NCI-H1436 (cell line): ENCODE results near the gene DYNLT2.

Experiments used
- DNase-seq: peaks from one replicate; lab custom pipeline; 2025; lab: John Stamatoyannopoulos, UW

The DYNLT2 gene

DNA sequence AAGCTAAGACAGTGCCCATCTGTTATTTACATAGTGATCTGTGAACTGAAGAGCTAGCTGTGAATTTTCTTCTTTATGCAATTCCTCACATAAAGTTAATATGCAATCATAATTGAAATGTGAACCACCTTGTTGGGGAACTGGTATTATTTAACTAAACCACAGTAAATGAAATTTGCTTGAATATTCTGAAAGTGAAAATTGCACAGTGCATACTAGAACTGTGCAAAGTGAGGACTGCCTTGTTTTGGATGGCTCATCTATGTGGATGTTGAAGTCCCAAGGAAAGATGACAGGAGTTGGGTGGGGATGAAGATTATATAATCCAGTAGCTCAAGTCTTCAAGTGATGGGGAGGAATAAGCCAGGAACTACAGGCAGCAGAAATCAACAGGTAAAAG, 21.4 kb downstream of the DYNLT2 start:
- no peak for DNase-seq

DNA sequence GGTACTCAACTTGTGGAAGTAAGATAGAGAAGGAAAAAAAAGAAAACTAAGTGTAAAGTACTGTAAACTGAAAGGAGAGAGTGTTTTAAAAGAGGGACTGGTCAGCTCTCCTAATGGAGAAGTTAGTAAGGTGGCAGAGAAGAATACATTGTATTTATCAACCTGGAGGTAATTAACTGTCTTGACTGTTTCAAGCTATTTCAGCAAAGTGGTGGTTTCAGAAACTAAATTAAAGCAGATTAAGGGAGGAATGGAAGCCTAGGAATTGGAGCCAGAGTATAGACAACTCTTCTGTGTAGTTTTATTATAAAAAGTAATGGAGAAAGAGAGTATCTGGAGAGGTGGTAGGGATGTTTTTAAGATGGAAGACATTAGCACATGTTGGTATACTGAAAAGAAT, 24.4 kb downstream of the DYNLT2 start:
- DNase-seq = no peak

GRCh38 chr6:169726049-169726400, 25.3 kb downstream of the DYNLT2 start:
- DNase-seq = no peak

DNA sequence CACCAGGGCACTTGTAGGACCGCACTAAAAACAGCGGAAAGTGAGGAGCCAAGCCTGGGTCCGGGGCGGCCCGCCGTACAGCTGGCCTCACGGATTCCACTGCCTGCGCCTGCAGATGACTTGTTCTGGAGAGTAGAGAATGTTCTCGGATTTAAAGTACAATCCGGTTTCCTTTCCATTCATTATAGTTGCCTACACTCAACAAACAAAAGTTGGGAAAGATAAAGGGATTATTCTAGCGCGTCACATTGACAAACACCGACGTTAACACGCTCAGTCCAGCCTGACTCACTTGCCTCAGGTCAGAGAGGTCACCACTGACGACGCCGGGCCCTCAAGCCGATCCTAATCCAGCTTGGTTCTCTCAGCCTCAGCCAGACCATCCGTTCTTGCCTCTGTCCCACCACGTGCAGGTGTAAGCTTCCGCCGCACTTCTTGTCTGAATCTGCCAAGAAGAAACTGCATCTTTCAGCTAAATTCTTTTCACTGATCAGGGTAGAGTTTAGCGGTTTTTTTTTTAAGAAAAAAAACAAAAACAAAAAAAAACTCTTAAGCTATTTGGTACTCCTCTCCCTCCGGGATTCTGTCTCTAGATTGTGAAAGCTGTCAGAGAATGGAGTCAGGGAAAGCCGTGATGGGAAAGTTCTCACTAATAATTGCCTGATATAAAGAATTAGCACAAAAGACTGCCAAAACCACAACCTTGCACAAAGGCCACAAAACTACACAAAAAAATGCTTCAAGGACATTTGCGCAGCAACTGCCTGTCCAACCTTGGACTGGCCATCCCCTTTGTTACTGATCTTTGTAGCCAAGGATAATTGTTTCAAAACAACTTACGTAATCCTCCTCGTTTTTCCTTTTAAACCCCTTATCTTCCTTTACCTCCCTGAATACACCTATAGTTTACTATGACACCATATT, 26.0 kb downstream of the DYNLT2 start:
- no peak for DNase-seq

- DNase-seq = peak; percentile 58
Measured at GRCh38 chr6:169724494-169725124, 26.8 kb downstream of the DYNLT2 start, which contains the start of gene PHF10. Gene PHF10 (minus strand): TSS chr6:169724500. CDS start chr6:169723931, 569 bp downstream.

GRCh38 chr6:169723991-169724493, 27.3 kb downstream of the DYNLT2 start:
- DNase-seq = no peak

DNA sequence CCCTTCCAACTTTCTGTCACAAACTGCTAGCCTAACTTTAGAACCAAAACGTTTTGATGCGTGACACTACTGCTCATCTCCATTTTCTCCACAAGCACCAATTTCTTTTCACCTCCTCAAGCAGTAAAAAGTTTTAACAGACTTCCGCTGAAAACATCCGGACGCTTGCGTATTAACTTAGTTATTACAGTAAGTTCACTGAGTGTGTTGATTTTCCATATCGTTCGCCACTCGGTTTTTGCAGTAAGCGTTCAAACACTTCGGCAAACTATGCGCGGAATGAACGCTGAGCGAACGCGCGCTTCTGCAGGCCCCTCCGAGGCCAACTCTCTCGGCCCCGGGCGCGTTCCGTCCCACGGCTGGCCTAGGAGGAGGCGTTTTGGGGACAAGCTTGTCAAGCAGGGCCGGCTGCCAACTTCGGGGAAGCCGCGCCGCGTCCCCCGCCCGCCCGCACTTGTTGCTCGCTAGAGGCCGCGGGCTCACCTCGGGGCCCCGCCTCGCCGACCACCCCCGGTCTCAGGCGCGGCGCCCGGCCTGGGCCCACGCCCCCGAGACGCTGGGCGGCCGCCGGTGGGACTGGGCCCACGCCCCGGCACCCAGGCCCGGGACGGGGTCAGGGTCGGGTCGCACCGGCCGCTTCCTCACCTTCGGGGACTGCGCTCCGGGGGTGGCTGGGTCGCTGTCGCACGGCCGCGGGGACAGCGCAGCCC, 28.0 kb downstream of the DYNLT2 start:
- DNase-seq = peak; percentile 27

DNA sequence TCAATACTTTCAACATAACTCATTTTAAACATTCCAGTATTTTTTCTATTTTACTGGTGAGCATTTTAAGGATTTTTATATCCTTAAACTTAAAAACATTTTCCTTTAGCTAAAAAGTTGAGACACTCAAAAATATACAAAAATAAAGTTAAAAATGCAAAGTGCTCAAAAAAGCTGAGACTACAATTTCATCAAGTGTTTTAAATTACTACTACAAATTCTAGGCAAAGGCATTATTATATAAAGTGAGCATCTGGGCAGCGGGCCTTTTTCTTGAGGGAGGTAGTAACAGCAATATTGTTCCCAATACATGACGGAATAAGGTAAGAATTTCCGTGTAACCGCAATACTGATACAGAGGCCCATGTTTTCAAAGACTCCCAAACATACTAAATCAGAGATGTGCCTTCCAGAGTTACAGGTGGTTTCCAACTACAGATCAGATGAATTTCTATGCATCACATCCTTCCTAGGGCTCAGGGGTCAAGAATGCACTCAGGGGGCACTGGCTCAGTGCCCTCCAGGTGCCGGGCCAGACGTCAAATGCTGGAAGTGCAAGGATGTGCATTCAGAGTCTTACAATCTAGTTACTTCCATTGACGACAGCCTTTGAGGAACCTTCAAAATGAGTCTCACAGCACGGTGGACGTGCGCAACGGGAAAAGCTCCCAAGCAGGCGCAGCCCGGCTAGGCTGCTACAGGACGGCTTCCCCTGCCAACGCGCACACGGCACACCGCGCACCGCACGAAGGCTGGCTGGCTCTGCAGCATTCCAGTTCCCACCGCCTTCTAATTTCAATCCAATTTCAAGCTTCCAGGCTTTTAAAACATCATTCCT, 28.8 kb downstream of the DYNLT2 start:
- peak; percentile 7 for DNase-seq

GRCh38 chr6:169720207-169720855, 31.0 kb downstream of the DYNLT2 start:
- DNase-seq = no peak

GRCh38 chr6:169719117-169719516, 32.3 kb downstream of the DYNLT2 start:
- no peak for DNase-seq

DNA sequence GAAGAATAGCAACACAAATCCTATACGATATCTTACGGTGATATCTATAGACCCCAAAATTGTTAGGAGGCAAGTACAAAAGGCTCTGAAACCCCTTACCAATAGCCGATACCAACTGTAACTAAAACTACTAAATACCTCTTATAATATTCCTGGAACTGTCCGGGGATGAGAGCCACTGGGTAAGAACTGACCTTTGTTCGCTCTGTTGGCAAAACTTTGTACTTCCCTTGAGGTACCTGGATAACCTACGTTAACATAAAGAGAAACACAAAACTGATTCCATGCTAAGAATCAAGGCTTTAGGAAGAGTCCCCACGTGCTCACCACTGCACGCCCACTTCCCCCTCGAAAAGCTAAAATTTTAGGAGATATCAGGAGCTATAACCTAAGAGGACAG, 36.8 kb downstream of the DYNLT2 start:
- DNase-seq = no peak

- DNase-seq = no peak
Measured at GRCh38 chr6:169714178-169714577, 37.2 kb downstream of the DYNLT2 start.

GRCh38 chr6:169710009-169710408, 41.4 kb downstream of the DYNLT2 start:
- DNase-seq = no peak

- DNase-seq = no peak
Measured at GRCh38 chr6:169709293-169709692, 42.1 kb downstream of the DYNLT2 start.

- no peak for DNase-seq
Measured at GRCh38 chr6:169707772-169708171, 43.6 kb downstream of the DYNLT2 start.

DNA sequence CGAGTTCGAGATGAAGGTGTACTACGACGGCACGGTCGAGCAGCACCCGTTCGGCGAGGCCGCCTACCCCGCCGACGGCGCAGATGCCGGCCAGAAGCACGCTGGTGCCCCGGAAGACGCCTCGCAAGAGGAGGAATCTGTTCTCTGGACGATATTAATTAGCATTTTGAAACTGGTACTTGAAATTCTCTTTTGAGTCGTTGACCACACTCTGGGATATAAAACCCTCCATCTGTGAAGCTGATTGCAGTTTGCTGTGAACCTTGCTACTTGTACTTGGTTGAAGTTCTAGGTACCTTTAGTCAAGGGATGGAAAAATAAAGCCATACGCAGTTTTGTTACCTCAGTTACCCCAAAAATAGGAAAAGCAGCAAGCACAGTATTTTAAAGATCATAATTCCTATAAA, 48.5 kb downstream of the DYNLT2 start:
- no peak for DNase-seq

GRCh38 chr6:169701954-169702839, 49.2 kb downstream of the DYNLT2 start, which contains the start of the genes C6orf120 and WDR27:
Gene C6orf120 (plus strand): TSS chr6:169702126. CDS start chr6:169702460, 334 bp downstream.
Gene WDR27 (minus strand): TSS chr6:169702029. CDS start chr6:169689005, 13,024 bp downstream.
- peak; percentile 95 for DNase-seq

DNA sequence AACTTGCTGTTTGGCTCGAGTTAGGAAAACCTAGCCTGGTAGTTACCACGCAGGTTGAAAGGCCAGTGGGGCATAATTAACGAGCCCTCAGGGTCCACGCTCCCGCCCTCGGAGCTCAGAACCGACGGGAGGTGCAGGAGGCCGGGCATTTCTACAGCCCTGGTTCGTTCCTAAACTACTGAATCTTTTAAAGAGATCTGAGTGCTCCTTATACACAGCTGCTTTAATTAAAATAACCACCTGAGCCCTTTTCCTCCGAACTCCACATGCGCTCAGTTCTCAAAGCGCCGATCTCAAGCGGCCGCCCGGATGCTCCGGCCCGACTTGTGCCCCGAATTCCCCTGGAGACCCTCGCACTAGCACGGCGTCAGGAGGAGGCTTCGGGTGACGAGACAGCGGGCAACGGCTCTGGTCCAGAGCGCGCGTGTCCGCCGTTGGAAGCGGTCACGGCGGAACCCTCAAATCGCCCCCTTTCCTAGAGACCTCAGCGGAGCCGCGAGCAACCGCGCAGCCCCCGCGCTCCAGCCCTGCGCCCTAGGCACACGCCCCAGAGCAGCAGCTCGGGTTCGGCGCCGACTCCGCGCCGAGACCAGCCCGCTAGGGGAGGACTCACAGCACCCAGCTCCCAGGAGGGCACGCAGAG, 49.9 kb downstream of the DYNLT2 start:
- DNase-seq = peak; percentile 27

- no peak for DNase-seq
Measured at GRCh38 chr6:169700296-169700695, 51.1 kb downstream of the DYNLT2 start.
